HG03521 (cell line): Measurements from ENCODE around the gene SKP2.
A peak's percentile ranks its signal among the peaks of the same experiment; 100 is the strongest.
"Not testable (repeated sequence)": the region's sequence is repeated elsewhere in the genome, so short reads cannot be mapped to it uniquely, and the experiment has no call there.

Experiments used
- ATAC-seq: cut with Tn5 transposase; IDR thresholded peaks from one replicate; pipeline ENCODE4 v1.9.1; 2021; ENCODE audit warnings: mild to moderate bottlenecking, moderate library complexity; ENCODE audit not compliant: unreplicated experiment

The SKP2 gene

GRCh38 chr5:36151434-36152323 is at the start of gene SKP2, which contains the start of gene LMBRD2:
Gene SKP2 (plus strand): TSS chr5:36152111. CDS start chr5:36152263, 152 bp downstream.
Gene LMBRD2 (minus strand): TSS chr5:36151887. CDS start chr5:36143349, 8,538 bp downstream.
- ATAC-seq: peak; percentile 99

GRCh38 chr5:36105819-36106218 is 46.1 kb upstream of the SKP2 start:
- no peak for ATAC-seq

GRCh38 chr5:36108758-36109460 is 43.0 kb upstream of the SKP2 start:
- ATAC-seq: no peak

GRCh38 chr5:36111238-36111637 is 40.7 kb upstream of the SKP2 start:
- no peak for ATAC-seq

- ATAC-seq: no peak
Measured at GRCh38 chr5:36125868-36126267, 26.0 kb upstream of the SKP2 start.

GRCh38 chr5:36128795-36129194 is 23.1 kb upstream of the SKP2 start:
- no peak for ATAC-seq

GRCh38 chr5:36129666-36130065 is 22.2 kb upstream of the SKP2 start:
- not testable (repeated sequence) for ATAC-seq

- ATAC-seq: not testable (repeated sequence)
Measured at GRCh38 chr5:36133009-36133408, 18.9 kb upstream of the SKP2 start.

- ATAC-seq: no peak
Measured at GRCh38 chr5:36135988-36136387, 15.9 kb upstream of the SKP2 start.

GRCh38 chr5:36136581-36136980 is 15.3 kb upstream of the SKP2 start:
- ATAC-seq: no peak

- no peak for ATAC-seq
Measured at GRCh38 chr5:36138900-36139683, 12.8 kb upstream of the SKP2 start.

- ATAC-seq: no peak
Measured at GRCh38 chr5:36145311-36145710, 6.6 kb upstream of the SKP2 start.

GRCh38 chr5:36146390-36146789 is 5.5 kb upstream of the SKP2 start:
- ATAC-seq: no peak

- no peak for ATAC-seq
Measured at GRCh38 chr5:36147681-36148080, 4.2 kb upstream of the SKP2 start.

GRCh38 chr5:36150676-36151433 is 1.1 kb upstream of the SKP2 start:
- peak; percentile 18 for ATAC-seq

- ATAC-seq: no peak
Measured at GRCh38 chr5:36152324-36153297, 700 bp downstream of the SKP2 start.

- ATAC-seq: no peak
Measured at GRCh38 chr5:36153298-36153677, 1.4 kb downstream of the SKP2 start.

GRCh38 chr5:36153726-36154125 is 1.8 kb downstream of the SKP2 start:
- ATAC-seq: no peak

- ATAC-seq: no peak
Measured at GRCh38 chr5:36155291-36155690, 3.4 kb downstream of the SKP2 start.
